Measurements from ENCODE around the gene LRRN1.
A peak's percentile ranks its signal among the peaks of the same experiment; 100 is the strongest.

LRRN1 gene

DNA sequence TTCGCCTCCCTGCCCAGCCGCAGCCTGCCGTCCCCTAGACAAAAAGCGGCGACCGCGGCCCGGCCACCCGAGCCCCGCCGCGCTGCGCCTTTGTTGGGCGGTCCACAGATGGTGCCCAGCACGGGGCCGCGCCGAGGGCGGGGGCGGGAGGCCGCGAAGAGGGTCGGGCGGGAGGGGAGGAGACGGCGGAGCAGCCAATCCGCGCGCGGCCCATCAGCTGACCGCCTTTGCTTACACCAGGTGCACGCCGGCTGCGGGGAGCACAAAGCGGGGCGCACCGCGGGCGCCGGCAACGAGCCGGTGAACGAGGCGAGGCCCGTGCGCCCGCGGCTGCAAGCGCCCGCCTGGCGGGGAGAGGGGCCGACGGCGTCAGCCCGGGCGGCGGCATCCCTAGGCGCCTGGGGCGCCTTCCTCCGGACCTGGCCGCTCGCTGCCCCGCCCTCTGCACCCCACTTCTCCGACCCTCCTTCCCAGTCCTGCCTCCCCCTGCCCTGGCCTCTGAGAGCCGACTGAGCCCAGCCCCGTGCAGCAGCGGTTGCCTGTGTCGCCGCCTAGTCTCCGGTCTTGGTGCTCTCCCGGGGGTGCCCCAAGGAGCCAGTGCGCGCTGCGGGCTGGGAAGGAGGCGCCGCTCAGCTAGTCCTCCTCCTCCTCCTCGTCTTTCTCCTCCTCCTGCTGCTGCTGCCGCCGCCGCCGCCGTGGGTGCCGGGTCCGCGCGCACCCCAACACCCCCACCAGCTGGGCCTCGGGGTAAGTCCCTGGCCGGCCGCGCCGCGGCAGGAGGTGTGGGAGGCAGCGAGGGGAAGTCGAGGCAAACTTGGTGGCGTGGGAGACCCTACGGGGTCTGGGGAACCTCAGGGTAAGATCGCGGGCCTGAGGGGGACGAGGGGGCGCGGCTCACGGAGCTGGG is at the start of gene LRRN1:
TSS of gene LRRN1 (plus strand) at position 259 of the 907 bp plus-strand sequence. CDS start 45,211 bp downstream, outside the sequence.
- DNase-seq: peak in 55 of 56 donors; percentile 27 to 91 (median 76)

- no peak for DNase-seq
These were observed 45.8 kb upstream of the LRRN1 start for GRCh38 chr3:3753416-3753815.

GRCh38 chr3:3765661-3766060 is 33.6 kb upstream of the LRRN1 start:
- DNase-seq: no peak

- DNase-seq: no peak
These were observed 33.1 kb upstream of the LRRN1 start for GRCh38 chr3:3766140-3766539.

DNA sequence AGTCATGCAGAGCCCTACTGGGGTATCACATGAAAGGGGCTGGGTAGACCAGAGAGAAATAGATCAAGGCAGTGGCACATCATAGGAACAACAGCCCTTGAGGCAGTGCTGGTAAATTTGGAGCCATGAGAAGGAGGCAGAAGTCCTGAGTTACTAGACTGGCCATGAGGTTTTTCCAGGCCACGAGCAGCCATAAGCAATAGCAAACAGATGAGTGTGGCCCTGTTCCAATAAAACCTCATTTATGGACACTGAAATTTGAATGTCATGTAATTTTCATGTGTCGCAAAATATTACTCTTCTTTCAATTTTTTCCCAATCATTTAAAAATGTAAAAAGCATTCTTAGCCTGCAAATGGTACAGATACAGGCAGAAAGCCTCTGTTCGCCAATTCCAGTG is 28.1 kb upstream of the LRRN1 start:
- no peak for DNase-seq

DNA sequence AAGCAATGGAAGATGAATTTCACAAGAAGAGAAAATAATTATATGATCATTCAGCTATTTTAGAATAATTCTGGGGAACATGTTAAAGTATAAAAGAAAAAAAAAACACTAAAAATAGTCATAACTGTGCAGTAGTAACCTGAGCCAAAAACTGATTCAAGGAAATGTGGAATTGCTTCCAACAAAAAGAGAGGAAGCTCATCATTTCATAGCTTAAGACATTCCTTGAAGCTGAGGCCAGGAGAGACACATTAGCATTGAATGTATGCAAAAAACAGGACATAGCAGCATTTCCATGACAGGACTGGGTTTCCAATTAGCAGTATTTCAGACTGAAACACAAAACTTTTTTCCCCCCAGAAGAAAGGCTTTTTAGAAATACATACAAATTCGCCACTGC is 27.7 kb upstream of the LRRN1 start:
- DNase-seq: no peak

GRCh38 chr3:3772338-3772737 is 26.9 kb upstream of the LRRN1 start:
- no peak for DNase-seq

DNA sequence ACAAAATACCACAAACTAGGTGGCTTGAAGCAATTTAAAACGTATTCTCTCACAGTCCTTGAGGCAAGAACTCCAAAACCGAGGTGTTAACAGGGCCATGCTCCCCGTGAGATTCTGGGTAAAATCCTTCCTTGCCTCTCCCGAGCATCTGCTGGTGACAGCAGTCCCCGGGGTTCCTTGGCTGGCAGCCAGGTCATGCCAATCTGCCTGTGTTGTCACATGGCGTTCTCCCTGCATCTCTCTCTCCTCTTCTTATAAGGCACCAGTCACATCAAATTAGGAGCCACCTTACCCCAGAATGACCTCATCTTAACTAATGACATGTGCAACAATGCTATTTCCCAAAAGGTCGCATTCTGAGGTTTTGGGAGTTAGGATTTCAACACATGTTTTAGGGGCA is 26.3 kb upstream of the LRRN1 start:
- peak in 18 of 56 donors; percentile 0 to 37 (median 6) for DNase-seq

- no peak for DNase-seq
These were observed 22.6 kb upstream of the LRRN1 start for GRCh38 chr3:3776607-3777006.

- DNase-seq: no peak
These were observed 21.0 kb upstream of the LRRN1 start for GRCh38 chr3:3778216-3778615.

- no peak for DNase-seq
These were observed 20.5 kb upstream of the LRRN1 start for GRCh38 chr3:3778641-3779270.

GRCh38 chr3:3782457-3782856 is 16.8 kb upstream of the LRRN1 start:
- DNase-seq: no peak

DNA sequence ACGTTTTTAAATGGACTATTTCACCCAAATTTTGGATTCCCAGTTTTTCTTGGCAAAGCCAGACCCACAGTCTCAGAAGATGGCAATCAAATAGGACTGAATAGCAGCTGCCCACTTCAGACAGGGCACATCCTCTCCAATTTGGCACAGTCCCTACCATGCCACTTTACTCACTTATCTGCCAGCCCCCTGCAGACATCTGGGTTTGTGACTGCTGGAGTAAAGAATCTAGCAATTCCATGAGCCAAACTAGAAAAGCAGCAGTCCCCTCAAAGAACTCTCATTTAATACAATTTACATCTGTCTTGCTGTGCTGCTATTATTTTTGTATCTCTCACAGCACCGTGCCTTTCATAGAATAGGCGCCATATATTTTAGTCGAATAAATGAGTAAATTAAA is 16.0 kb upstream of the LRRN1 start:
- DNase-seq: no peak

GRCh38 chr3:3783696-3784095 is 15.5 kb upstream of the LRRN1 start:
- DNase-seq: no peak

GRCh38 chr3:3792391-3792790 is 6.8 kb upstream of the LRRN1 start:
- no peak for DNase-seq

DNA sequence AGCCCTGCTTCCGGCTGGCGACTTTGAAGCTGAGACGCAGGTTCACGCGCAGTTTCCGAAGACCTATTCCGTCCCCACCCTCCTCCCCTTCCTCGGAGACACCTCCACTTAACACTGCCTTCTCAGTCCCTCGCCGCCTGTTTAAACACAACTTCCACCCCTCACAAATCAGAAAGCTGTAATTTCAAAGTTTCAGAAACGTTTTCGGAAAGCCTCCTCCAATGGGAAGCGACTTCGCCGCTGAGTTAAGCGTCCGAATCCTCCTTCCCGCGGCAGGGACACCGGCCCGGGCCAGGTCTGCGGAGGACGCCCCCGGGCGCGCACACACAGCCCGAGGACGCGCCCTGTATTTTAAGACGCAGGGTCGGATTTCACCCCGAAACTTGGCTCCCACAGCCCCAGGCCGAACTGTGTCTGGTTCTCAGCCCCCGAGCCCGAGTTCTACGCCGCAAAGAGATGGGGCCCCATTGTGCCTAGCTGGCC is 559 bp upstream of the LRRN1 start:
- peak in 25 of 56 donors; percentile 11 to 67 (median 47) for DNase-seq

DNA sequence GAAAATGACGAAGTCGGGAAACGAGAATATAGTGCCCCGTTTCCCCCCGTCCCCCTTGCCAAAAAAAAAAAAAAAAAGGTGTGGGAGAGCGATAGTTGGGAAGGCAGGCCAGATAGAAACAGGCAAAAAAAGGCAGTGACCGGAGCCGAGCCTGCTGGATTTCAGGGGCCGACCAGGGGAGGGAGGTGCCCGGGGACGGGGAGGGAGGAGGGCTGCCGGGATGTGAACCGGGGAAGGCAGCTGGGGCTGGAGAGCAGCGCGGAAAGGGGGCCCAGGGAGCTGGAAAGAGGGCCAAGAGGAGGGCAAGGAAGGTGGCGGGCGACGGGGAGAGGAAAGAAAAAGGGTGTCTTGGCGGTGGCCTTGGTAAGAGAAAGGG is 837 bp downstream of the LRRN1 start:
- peak in 16 of 56 donors; percentile 4 to 48 (median 18) for DNase-seq

GRCh38 chr3:3800685-3801493 is 1.7 kb downstream of the LRRN1 start:
- DNase-seq: peak in 22 of 56 donors; percentile 5 to 51 (median 16)

- DNase-seq: peak in 1 of 56 donors; percentile 12
These were observed 2.2 kb downstream of the LRRN1 start for GRCh38 chr3:3801494-3801841.

DNA sequence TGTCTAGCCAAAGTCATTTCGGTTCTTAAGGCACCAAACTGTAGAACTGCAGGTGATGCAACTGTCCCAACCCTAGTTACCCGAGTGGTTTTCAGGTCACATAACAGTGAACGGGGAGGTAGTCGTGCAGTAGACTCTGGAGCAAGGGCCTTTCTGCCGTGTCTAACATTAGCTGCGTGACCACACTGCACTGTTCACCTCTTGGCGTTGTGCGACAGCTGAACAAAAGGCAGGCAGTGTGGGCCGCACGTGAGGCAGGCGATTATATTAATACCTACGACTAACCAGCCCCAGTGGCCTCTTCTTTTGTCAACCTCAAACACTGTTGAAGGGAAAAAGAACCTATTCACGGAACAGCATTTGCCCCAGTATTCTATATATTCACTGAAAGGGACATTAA is 2.8 kb downstream of the LRRN1 start:
- no peak for DNase-seq

DNA sequence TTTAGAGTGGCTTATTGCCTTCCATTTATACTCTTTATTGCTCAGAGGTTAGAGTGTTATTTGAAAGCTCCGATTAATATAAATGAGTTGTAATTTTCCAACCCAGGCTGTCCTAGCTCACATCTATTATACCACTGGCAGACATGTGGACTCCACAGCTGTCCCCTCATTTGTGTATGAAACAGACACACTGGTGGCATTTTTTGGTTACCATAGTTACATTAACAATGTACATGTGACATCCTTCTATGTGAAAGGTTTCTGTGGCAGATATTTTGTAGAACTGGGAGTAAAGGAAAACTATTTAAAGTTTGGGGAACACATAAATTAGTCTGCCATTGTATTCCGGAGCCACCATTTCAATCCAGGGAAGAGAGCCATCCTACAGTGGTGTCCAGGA is 5.3 kb downstream of the LRRN1 start:
- no peak for DNase-seq

DNA sequence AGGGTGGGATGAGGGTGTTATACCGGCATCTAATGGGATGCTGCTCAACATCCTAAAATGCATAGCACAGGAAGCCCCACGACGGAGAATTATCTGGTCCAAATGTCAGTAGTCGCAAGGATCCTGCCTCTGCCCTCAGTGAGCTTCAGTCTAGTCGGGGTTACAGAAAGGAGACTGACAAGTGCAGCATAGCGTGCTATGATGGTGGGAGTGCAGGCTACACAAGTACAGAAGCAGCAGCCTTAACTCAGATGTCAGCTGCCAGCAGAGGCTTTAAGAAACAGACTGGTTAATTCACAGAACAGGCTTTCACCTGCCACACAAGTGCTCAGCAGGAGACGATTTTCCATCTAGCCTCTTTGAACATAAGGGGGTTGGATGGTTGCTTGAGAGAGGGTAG is 6.9 kb downstream of the LRRN1 start:
- no peak for DNase-seq

All from nucleus accumbens (tissue), 56 donors.